Measurements from ENCODE around the gene CATSPERD. TPM values are rescaled to one million over a fixed set of nuclear protein-coding genes. Genes with fewer than 3 reads are reported as not detected.
"Not testable (repeated sequence)": the region's sequence is repeated elsewhere in the genome, so short reads cannot be mapped to it uniquely, and the experiment has no call there.

The CATSPERD gene
- total RNA-seq, 1 donor from 2014 or later, result 0.41 TPM

DNA sequence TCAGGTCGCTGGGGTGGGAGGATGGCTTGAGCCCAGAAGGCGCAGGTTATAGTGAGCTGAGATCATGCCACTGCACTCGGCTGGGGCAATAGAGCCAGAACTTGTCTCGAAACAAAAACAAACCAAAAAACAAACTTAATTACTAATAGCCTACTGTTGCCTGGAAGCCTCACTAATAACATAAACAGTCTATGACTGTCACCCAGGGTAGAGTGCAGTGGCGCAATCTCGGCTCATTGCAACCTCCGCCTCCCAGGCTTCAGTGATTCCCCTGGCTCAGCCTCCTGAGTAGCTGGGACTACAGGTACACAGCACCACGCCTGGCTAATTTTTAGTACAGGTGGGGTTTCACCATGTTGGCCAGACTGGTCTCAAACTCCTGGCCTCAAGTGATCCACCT lies 18.0 kb downstream of the CATSPERD start:
- DNase-seq (ENCODE audit: extremely low spot score, unreplicated experiment), result no peak
- Mint-ChIP-seq H3K4me1 (ENCODE audit: unreplicated experiment) (no peaks in the 10 kb centered on the region), H3K27ac (no peak overlapping the region), H3K27me3 (peaks cover 4% of the 10 kb centered on the region), H3K36me3 (no peaks in the 10 kb centered on the region), H3K4me3 (no peak overlapping the region), H3K9me3 (no peaks in the 10 kb centered on the region)
- no peak for TF ChIP-seq CTCF (conservative IDR thresholded peaks at IDR 0.05)

- Mint-ChIP-seq H3K4me3 (no peak overlapping the region), H3K27ac (no peak overlapping the region), H3K9me3 (no peaks in the 10 kb centered on the region), H3K36me3 (no peaks in the 10 kb centered on the region), H3K27me3 (peaks cover 3% of the 10 kb centered on the region), H3K4me1 (ENCODE audit: unreplicated experiment) (no peaks in the 10 kb centered on the region)
- no peak for DNase-seq (ENCODE audit: extremely low spot score, unreplicated experiment)
- TF ChIP-seq CTCF (conservative IDR thresholded peaks at IDR 0.05), result no peak
Observed at GRCh38 chr19:5742051-5742450, 21.6 kb downstream of the CATSPERD start.

- Mint-ChIP-seq H3K27ac (no peak overlapping the region), H3K4me3 (no peak overlapping the region), H3K27me3 (peaks cover 3% of the 10 kb centered on the region), H3K4me1 (ENCODE audit: unreplicated experiment) (no peaks in the 10 kb centered on the region), H3K9me3 (no peaks in the 10 kb centered on the region), H3K36me3 (no peaks in the 10 kb centered on the region)
- no peak for DNase-seq (ENCODE audit: extremely low spot score, unreplicated experiment)
- TF ChIP-seq CTCF (conservative IDR thresholded peaks at IDR 0.05), result no peak
Observed at GRCh38 chr19:5743630-5744029, 23.2 kb downstream of the CATSPERD start.

- not testable (repeated sequence) for DNase-seq (ENCODE audit: extremely low spot score, unreplicated experiment); H3K4me3 Mint-ChIP-seq; H3K9me3 Mint-ChIP-seq; H3K4me1 Mint-ChIP-seq (ENCODE audit: unreplicated experiment); H3K36me3 Mint-ChIP-seq; H3K27me3 Mint-ChIP-seq; H3K27ac Mint-ChIP-seq
Observed at GRCh38 chr19:5744999-5745398, 24.6 kb downstream of the CATSPERD start.

GRCh38 chr19:5748920-5749319 lies 28.5 kb downstream of the CATSPERD start:
- not testable (repeated sequence) for H3K36me3 Mint-ChIP-seq; DNase-seq (ENCODE audit: extremely low spot score, unreplicated experiment); H3K27ac Mint-ChIP-seq; H3K4me3 Mint-ChIP-seq; H3K9me3 Mint-ChIP-seq; H3K27me3 Mint-ChIP-seq; H3K4me1 Mint-ChIP-seq (ENCODE audit: unreplicated experiment)

DNA sequence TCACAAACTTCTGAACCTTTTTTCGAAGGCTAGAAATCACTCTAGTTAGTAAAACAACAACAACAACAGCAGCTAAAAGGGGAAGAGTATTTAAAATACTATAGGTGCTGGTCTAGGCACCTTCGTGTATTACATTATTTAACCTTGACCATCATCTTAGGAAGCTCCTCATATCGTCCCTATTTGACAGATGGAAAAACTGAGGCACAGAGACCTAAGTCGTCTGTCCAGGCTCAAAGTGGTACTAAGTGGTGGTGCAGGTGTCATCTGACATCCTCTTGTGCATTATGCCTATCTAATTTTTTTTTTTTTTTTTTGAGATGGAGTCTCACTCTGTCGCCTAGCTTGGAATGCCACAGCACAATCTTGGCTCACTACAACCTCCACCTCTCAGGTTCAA lies 29.1 kb downstream of the CATSPERD start:
- no peaks in the 10 kb centered on the region for H3K9me3 Mint-ChIP-seq
- no peak for TF ChIP-seq CTCF (conservative IDR thresholded peaks at IDR 0.05)
- H3K27me3 Mint-ChIP-seq, result peaks cover 3% of the 10 kb centered on the region
- no peak for DNase-seq (ENCODE audit: extremely low spot score, unreplicated experiment)
- H3K36me3 Mint-ChIP-seq, result no peaks in the 10 kb centered on the region
- H3K4me3 Mint-ChIP-seq, result no peak overlapping the region
- H3K27ac Mint-ChIP-seq, result no peak overlapping the region
- no peaks in the 10 kb centered on the region for H3K4me1 Mint-ChIP-seq (ENCODE audit: unreplicated experiment)

- Mint-ChIP-seq H3K4me1 (ENCODE audit: unreplicated experiment) (no peaks in the 10 kb centered on the region), H3K27ac (no peak overlapping the region), H3K9me3 (no peaks in the 10 kb centered on the region), H3K27me3 (peaks cover 3% of the 10 kb centered on the region), H3K36me3 (no peaks in the 10 kb centered on the region), H3K4me3 (no peak overlapping the region)
- no peak for DNase-seq (ENCODE audit: extremely low spot score, unreplicated experiment)
- TF ChIP-seq CTCF (conservative IDR thresholded peaks at IDR 0.05), result no peak
Observed at GRCh38 chr19:5751709-5752108, 31.3 kb downstream of the CATSPERD start.

Measured in type B pancreatic cell (in vitro differentiated cells).